Measurements from ENCODE around the gene TSNAXIP1.

GRCh38 chr16:67873435-67874370, 67.0 kb downstream of the TSNAXIP1 start:
- no peak for TF ChIP-seq EP300 (IDR thresholded peaks at IDR 0.05; ENCODE audit: borderline replicate concordance in 1 of 2, control insufficient read depth in 1 of 2, low read depth in 2 of 2, low read length in 2 of 2)
- no peak for TF ChIP-seq POLR2A (IDR thresholded peaks at IDR 0.05; ENCODE audit: low read depth, low read length)
- TF ChIP-seq POLR2AphosphoS5 (IDR thresholded peaks at IDR 0.05; ENCODE audit: low read length): no peak
- TF ChIP-seq CTCF (IDR thresholded peaks at IDR 0.05 in 2 of 3, conservative IDR thresholded peaks at IDR 0.05 in 1 of 3; ENCODE audit: control insufficient read depth in 2 of 3, extremely low read depth in 1 of 3, insufficient read depth in 1 of 3, low read depth in 3 of 3, low read length in 3 of 3): no peak
- no peak for TF ChIP-seq BRCA1 (IDR thresholded peaks at IDR 0.05; ENCODE audit: low read depth, low read length)
